Adrenal gland (tissue), 5 donors: ENCODE measurements around the gene MEI4.

Experiments used
- POLR2A ChIP-seq, 2 donors: fragments of 450-650 bp; IDR thresholded peaks; one replicate each; pipeline ENCODE4 v1.6.1; 2017; ENCODE audit warnings: antibody characterized with exemption in 2 of 2, mild to moderate bottlenecking in 2 of 2, moderate library complexity in 1 of 2
- TF ChIP-seq, protein P1 (sequence below), 6 experiments: fragments of 450-650 bp in 4 of 6; fragments of 200-600 bp in 2 of 6; sonication (generic) in 1 of 6; IDR thresholded peaks; 1 replicate in 5 of 6; 2 replicates in 1 of 6; pipeline versions ENCODE4 v1.5.1 to v1.8.0; 2016 to 2021; ENCODE audit warnings: antibody characterized with exemption in 6 of 6, mild to moderate bottlenecking in 2 of 6, moderate library complexity in 1 of 6
- donor health status: DM: no; HTN: no; CAD: no.

DNA sequence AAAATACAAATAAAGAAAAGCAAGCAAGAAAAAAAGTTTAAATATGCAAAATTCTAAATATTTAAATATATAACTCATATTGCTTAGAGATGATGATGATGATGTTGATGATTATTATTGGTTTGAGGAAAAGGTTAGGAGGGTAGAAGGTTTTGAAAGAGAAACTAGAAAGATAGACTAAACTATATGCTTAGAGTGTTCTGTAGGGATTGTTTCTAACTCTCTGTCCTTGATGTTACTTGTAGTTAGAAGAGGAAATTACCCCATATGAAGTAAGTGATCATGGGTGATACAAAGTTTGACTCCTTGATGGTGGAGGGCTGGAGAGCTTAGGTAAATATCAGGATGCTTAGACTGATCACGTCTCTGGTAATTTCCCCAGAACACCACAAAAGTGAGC lies 159.5 kb downstream of the MEI4 start:
- TF ChIP-seq, protein P1, sequence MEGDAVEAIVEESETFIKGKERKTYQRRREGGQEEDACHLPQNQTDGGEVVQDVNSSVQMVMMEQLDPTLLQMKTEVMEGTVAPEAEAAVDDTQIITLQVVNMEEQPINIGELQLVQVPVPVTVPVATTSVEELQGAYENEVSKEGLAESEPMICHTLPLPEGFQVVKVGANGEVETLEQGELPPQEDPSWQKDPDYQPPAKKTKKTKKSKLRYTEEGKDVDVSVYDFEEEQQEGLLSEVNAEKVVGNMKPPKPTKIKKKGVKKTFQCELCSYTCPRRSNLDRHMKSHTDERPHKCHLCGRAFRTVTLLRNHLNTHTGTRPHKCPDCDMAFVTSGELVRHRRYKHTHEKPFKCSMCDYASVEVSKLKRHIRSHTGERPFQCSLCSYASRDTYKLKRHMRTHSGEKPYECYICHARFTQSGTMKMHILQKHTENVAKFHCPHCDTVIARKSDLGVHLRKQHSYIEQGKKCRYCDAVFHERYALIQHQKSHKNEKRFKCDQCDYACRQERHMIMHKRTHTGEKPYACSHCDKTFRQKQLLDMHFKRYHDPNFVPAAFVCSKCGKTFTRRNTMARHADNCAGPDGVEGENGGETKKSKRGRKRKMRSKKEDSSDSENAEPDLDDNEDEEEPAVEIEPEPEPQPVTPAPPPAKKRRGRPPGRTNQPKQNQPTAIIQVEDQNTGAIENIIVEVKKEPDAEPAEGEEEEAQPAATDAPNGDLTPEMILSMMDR (IDR thresholded peaks at IDR 0.05) = no peak
- no peak for TF ChIP-seq POLR2A (IDR thresholded peaks at IDR 0.05)
